DND-41 (cell line): Measurements from ENCODE around the gene RIMS1.

Source experiments
- ATAC-seq: fragments of 200-7000 bp; cut with Tn5 transposase; 3 replicates; pipeline ENCODE4 v1.9.1; 2021; ENCODE audit warnings: low read depth; ENCODE audit not compliant: insufficient read depth
- DNase-seq: peaks from one replicate; pipeline ENCODE4 v3.0.0-alpha.2; 2020
- H2AFZ ChIP-seq: 2 replicates; pipeline ENCODE4 v1.6.0; 2012; ENCODE audit warnings: low read depth, low read length
- H3K27ac ChIP-seq: 2 replicates; pipeline ENCODE4 v1.5.1; 2012; ENCODE audit warnings: low read length, inconsistent platforms
- H3K27me3 ChIP-seq: fragments of 200-600 bp; sonication (generic); 2 replicates; pipeline ENCODE4 v1.6.0; 2012; ENCODE audit warnings: low read length, mild to moderate bottlenecking, inconsistent platforms; ENCODE audit not compliant: insufficient read depth, poor library complexity
- H3K36me3 ChIP-seq: 2 replicates; pipeline ENCODE4 v1.5.1; 2012; ENCODE audit warnings: low read length, inconsistent platforms; ENCODE audit not compliant: insufficient read depth
- H3K4me1 ChIP-seq: 2 replicates; pipeline ENCODE4 v1.5.1; 2012; ENCODE audit warnings: mild to moderate bottlenecking, low read length; ENCODE audit not compliant: insufficient read depth
- H3K4me2 ChIP-seq: 2 replicates; pipeline ENCODE4 v1.6.0; 2012; ENCODE audit warnings: mild to moderate bottlenecking, moderate library complexity, low read length, inconsistent platforms; ENCODE audit not compliant: insufficient read depth
- H3K4me3 ChIP-seq, 2 experiments: fragments of 200-600 bp in 1 of 2; shearing (Covaris generic) in 1 of 2; 2 replicates each; pipeline ENCODE4 v1.5.1; 2012 to 2016; ENCODE audit warnings: inconsistent platforms in 2 of 2, low read length in 2 of 2, mild to moderate bottlenecking in 2 of 2, low read depth in 1 of 2, moderate library complexity in 1 of 2
- H3K79me2 ChIP-seq: 2 replicates; pipeline ENCODE4 v1.6.0; 2012; ENCODE audit warnings: low read length, inconsistent platforms; ENCODE audit not compliant: insufficient read depth
- H3K9ac ChIP-seq: 2 replicates; pipeline ENCODE4 v1.6.0; 2012; ENCODE audit warnings: low read depth, mild to moderate bottlenecking, inconsistent platforms, low read length, moderate library complexity
- H3K9me3 ChIP-seq: 2 replicates; pipeline ENCODE4 v1.5.1; 2012; ENCODE audit warnings: low read length, moderate library complexity, mild to moderate bottlenecking, inconsistent platforms; ENCODE audit not compliant: insufficient read depth, severe bottlenecking
- H4K20me1 ChIP-seq: 2 replicates; pipeline ENCODE4 v1.6.0; 2012; ENCODE audit warnings: low read length; ENCODE audit not compliant: insufficient read depth
- EZH2 ChIP-seq: IDR thresholded peaks from 3 replicates; pipeline ENCODE4 v1.6.1; 2012; ENCODE audit warnings: borderline replicate concordance, low read depth, mild to moderate bottlenecking, moderate library complexity, low read length, inconsistent platforms; ENCODE audit not compliant: severe bottlenecking
- TF ChIP-seq, protein P1 (sequence below): IDR thresholded peaks from 2 replicates; pipeline ENCODE4 v1.5.1; 2012; ENCODE audit warnings: borderline replicate concordance, low read length, moderate library complexity, mild to moderate bottlenecking; ENCODE audit not compliant: poor library complexity, severe bottlenecking; ENCODE audit errors: extremely low read depth

The RIMS1 gene

GRCh38 chr6:72022830-72023229 lies 136.5 kb downstream of the RIMS1 start:
- H3K4me3 ChIP-seq: no peak overlapping the region
- TF ChIP-seq EZH2: no peak
- TF ChIP-seq, protein P1, sequence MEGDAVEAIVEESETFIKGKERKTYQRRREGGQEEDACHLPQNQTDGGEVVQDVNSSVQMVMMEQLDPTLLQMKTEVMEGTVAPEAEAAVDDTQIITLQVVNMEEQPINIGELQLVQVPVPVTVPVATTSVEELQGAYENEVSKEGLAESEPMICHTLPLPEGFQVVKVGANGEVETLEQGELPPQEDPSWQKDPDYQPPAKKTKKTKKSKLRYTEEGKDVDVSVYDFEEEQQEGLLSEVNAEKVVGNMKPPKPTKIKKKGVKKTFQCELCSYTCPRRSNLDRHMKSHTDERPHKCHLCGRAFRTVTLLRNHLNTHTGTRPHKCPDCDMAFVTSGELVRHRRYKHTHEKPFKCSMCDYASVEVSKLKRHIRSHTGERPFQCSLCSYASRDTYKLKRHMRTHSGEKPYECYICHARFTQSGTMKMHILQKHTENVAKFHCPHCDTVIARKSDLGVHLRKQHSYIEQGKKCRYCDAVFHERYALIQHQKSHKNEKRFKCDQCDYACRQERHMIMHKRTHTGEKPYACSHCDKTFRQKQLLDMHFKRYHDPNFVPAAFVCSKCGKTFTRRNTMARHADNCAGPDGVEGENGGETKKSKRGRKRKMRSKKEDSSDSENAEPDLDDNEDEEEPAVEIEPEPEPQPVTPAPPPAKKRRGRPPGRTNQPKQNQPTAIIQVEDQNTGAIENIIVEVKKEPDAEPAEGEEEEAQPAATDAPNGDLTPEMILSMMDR: no peak
- no peaks in the 10 kb centered on the region for H3K36me3 ChIP-seq
- no peaks in the 10 kb centered on the region for H3K27me3 ChIP-seq
- H3K27ac ChIP-seq: no peak overlapping the region
- H2AFZ ChIP-seq: no peak overlapping the region
- no peaks in the 10 kb centered on the region for H3K9me3 ChIP-seq
- DNase-seq (no peak), ATAC-seq (no peak)
- no peaks in the 10 kb centered on the region for H3K79me2 ChIP-seq
- H3K4me1 ChIP-seq: no peaks in the 10 kb centered on the region
- no peak overlapping the region for H3K9ac ChIP-seq
- no peak overlapping the region for H3K4me2 ChIP-seq
- H4K20me1 ChIP-seq: no peaks in the 10 kb centered on the region

DNA sequence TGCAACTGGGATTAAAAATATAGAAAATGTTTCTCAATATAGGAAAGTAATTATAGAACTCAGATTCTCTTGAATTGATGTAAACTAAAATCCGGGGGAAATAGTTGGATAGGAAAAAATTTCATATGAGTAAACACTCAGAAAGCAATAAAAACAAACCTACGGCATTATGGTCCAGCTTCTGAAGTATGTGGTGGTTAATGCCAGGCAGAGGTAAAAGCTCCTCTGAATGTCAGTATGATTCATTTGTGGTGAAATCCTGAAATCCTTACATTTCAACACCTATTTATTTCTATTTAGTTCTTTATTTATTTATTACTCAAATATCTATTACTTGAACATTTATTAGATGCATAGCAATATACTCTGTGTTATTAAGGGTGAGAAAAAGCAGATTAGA lies 145.1 kb downstream of the RIMS1 start:
- no peaks in the 10 kb centered on the region for H3K36me3 ChIP-seq
- no peak overlapping the region for H2AFZ ChIP-seq
- no peak overlapping the region for H3K27ac ChIP-seq
- H3K27me3 ChIP-seq: no peaks in the 10 kb centered on the region
- no peak overlapping the region for H3K4me2 ChIP-seq
- TF ChIP-seq EZH2: no peak
- TF ChIP-seq, protein P1: no peak
- H3K4me3 ChIP-seq: no peak overlapping the region
- no peaks in the 10 kb centered on the region for H3K79me2 ChIP-seq
- H3K4me1 ChIP-seq: no peaks in the 10 kb centered on the region
- no peak for ATAC-seq
- no peak for DNase-seq
- no peak overlapping the region for H3K9ac ChIP-seq
- no peaks in the 10 kb centered on the region for H4K20me1 ChIP-seq
- no peaks in the 10 kb centered on the region for H3K9me3 ChIP-seq

DNA sequence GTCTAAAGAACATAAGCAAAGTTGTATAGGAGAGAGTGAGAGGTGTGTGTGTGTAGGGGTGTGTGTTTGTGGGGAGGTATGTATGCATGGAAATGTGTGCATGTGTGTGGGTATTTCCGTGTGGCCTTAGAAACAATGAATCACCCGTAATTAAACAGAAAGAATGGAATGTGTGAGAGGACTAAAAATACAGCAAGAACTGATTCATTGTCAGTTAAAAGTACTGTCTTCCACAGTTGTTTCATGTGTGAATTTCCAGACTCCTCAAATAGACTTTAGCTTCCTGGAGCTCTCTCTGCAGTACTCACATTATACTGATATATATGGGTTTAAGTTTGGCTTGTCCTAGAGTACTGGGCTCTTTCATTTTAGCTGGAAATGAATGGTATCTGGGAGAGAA lies 145.7 kb downstream of the RIMS1 start:
- Histone ChIP-seq H3K27ac (no peak overlapping the region), H3K9ac (no peak overlapping the region), H3K79me2 (no peaks in the 10 kb centered on the region), H3K4me1 (no peaks in the 10 kb centered on the region), H4K20me1 (no peaks in the 10 kb centered on the region), H3K9me3 (no peaks in the 10 kb centered on the region), H3K36me3 (no peaks in the 10 kb centered on the region), H3K4me3 (no peak overlapping the region), H2AFZ (no peak overlapping the region), H3K4me2 (no peak overlapping the region), H3K27me3 (no peaks in the 10 kb centered on the region)
- TF ChIP-seq, protein P1: no peak
- no peak for TF ChIP-seq EZH2
- DNase-seq (no peak), ATAC-seq (no peak)

- H3K4me3 ChIP-seq: no peak overlapping the region
- TF ChIP-seq, protein P1: no peak
- TF ChIP-seq EZH2: no peak
- no peaks in the 10 kb centered on the region for H4K20me1 ChIP-seq
- H3K36me3 ChIP-seq: no peaks in the 10 kb centered on the region
- no peak overlapping the region for H2AFZ ChIP-seq
- no peaks in the 10 kb centered on the region for H3K4me1 ChIP-seq
- DNase-seq: no peak
- no peak overlapping the region for H3K9ac ChIP-seq
- no peak overlapping the region for H3K27ac ChIP-seq
- no peaks in the 10 kb centered on the region for H3K27me3 ChIP-seq
- no peak for ATAC-seq
- no peaks in the 10 kb centered on the region for H3K79me2 ChIP-seq
- H3K9me3 ChIP-seq: no peaks in the 10 kb centered on the region
- no peak overlapping the region for H3K4me2 ChIP-seq
These were observed 149.1 kb downstream of the RIMS1 start for GRCh38 chr6:72035486-72035885.
